GM12878 (cell line): ENCODE measurements around the gene TEPSIN.

ENCODE experiments used
- BCLAF1 ChIP-seq: fragments of 450-650 bp; IDR thresholded peaks from 2 replicates; pipeline ENCODE4 v1.6.1; 2017; ENCODE audit warnings: antibody characterized with exemption, mild to moderate bottlenecking, moderate library complexity
- CHD2 ChIP-seq: IDR thresholded peaks from 2 replicates; pipeline ENCODE4 v1.6.1; 2011; ENCODE audit warnings: low read depth, low read length, improper control_type of control experiment, borderline replicate concordance
- CREB1 ChIP-seq: IDR thresholded peaks from 2 replicates; pipeline ENCODE4 v1.6.1; 2012; ENCODE audit warnings: low read depth, mild to moderate bottlenecking, inconsistent platforms
- CTCF ChIP-seq, 3 experiments: IDR thresholded peaks in 2 of 3; conservative IDR thresholded peaks in 1 of 3; 2 replicates each; pipeline ENCODE4 v1.5.1; 2011; ENCODE audit warnings: low read depth in 3 of 3, low read length in 3 of 3, mild to moderate bottlenecking in 3 of 3, control low read depth in 2 of 3, moderate library complexity in 2 of 3, inconsistent platforms in 1 of 3, mixed read lengths in 1 of 3; ENCODE audit not compliant: control insufficient read depth in 2 of 3, insufficient read depth in 1 of 3; ENCODE audit errors: extremely low read depth in 1 of 3
- IKZF1 ChIP-seq: fragments of 450-650 bp; conservative IDR thresholded peaks from 2 replicates; pipeline ENCODE4 v1.6.1; 2017; ENCODE audit warnings: antibody characterized with exemption, mild to moderate bottlenecking
- POLR2AphosphoS2 ChIP-seq: IDR thresholded peaks from 2 replicates; pipeline ENCODE4 v1.6.1; 2011; ENCODE audit warnings: low read depth, mild to moderate bottlenecking, low read length, improper control_type of control experiment, moderate library complexity
- REST ChIP-seq: IDR thresholded peaks from 2 replicates; pipeline ENCODE4 v1.6.1; 2012; ENCODE audit warnings: mild to moderate bottlenecking, low read depth, low read length
- SIN3A ChIP-seq: IDR thresholded peaks from 2 replicates; pipeline ENCODE4 v1.6.1; 2012; ENCODE audit warnings: low read depth, low read length, improper control_type of control experiment

- TF ChIP-seq CHD2 (no peak), CREB1 (no peak), REST (no peak), POLR2AphosphoS2 (no peak), SIN3A (no peak), IKZF1 (no peak), BCLAF1 (no peak), CTCF (IDR thresholded peaks at IDR 0.05 in 2 of 3, conservative IDR thresholded peaks at IDR 0.05 in 1 of 3; ENCODE audit: control insufficient read depth in 2 of 3, extremely low read depth in 1 of 3, insufficient read depth in 1 of 3, low read depth in 3 of 3, low read length in 3 of 3) (no peak)
These were observed 38.6 kb upstream of the TEPSIN start for GRCh38 chr17:81277421-81277820.
